T1000 (cell line): ENCODE results near the gene TGM3.

Experiments
- DNase-seq: peaks from one replicate; lab custom pipeline; 2025; ENCODE audit warnings: mixed read lengths; lab: John Stamatoyannopoulos, UW

The TGM3 gene

GRCh38 chr20:2283706-2284423, 11.9 kb upstream of the TGM3 start:
- DNase-seq = no peak

DNA sequence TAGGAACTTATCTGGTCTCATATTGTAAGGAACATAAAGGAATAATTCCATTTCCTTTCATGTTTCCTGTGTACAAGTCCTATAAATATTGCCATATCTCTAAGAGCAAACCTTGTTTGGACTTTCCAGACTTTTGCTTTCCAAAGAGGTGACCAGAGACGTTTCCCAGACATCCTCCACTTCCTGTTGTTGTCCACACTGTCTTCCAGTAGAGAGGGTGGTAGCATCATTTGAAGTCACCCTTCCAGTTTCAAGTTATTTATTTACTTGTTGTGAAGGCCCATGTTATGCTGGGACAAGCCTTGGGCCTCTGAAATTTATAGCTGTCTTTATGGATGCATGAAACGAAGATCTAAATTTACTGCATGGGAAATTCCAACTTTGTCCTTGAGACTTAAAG, 10.6 kb upstream of the TGM3 start:
- DNase-seq = no peak

- no peak for DNase-seq
These were observed 10.2 kb upstream of the TGM3 start for GRCh38 chr20:2285613-2286012.

DNA sequence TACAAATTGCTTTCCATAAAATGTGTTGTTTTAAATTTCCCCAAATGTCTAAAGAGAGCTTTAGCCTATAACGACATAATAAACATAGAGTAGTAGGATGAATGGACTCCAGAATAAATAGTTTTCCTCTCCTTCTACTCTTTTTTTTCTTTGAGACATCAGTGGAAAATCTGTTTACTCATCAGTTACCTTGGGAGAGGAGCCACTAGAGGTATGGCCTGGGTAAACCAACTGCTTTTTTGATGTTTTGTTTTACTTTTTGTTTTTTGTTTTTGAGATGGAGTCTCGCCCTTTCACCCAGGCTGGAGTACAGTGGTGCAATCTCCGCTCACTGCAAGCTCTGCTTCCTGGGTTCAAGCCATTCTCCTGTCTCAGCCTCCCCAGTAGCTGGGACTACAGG, 8.3 kb upstream of the TGM3 start:
- DNase-seq = no peak

- DNase-seq = no peak
These were observed 6.3 kb upstream of the TGM3 start for GRCh38 chr20:2289475-2289874.

GRCh38 chr20:2290486-2290885, 5.3 kb upstream of the TGM3 start:
- no peak for DNase-seq

DNA sequence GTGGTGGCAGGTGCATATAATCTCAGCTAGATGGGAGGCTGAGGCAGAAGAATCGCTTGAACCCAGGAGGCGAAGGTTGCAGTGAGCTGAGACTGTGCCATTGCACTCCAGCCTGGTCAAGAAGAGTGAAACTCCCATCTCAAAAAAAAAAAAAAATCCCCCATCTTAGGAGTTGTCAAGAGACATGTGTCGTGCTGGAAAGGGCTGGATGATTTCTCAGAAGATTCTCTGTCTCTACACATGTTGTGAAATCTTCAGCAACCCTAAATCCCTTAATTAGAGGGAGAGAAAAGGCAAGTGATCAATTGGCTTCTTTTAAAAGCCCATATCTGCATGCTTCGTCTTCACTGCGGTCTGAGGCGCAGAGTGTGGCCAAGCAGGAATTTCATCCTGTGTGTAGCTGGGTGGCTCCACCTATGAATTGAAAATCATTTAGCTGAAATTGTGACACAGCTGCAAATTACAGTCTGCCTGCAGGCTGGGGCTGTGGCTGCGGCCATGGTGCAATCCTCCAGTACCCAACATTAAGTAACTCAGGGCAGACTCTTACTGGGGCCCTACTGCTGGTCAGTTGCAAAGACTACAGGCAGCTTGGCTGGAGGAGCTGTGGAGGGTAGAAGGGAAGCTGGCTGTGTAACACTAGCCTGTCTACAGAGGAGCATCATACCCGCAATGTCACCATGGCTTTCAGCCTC, 3.2 kb upstream of the TGM3 start:
- no peak for DNase-seq

DNA sequence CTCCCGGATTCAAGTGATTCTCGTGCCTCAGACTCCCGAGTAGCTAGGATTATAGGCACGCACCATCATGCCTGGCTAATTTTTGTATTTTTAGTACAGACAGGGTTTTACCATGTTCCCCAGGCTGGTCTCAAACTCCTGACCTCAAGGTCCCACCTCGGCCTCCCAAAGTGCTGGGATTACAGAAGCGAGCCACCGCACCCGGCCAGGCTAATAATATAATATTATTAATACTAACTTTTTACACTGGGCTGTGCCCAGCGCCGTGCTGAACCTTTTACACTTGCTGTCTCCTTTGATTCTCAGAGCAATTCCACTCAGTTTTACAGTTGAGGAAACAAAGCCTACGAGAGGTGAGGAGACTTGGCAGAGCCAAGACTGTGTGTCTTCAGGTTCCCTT, 2.3 kb upstream of the TGM3 start:
- DNase-seq = no peak

- no peak for DNase-seq
These were observed 1.8 kb upstream of the TGM3 start for GRCh38 chr20:2293971-2294370.

DNA sequence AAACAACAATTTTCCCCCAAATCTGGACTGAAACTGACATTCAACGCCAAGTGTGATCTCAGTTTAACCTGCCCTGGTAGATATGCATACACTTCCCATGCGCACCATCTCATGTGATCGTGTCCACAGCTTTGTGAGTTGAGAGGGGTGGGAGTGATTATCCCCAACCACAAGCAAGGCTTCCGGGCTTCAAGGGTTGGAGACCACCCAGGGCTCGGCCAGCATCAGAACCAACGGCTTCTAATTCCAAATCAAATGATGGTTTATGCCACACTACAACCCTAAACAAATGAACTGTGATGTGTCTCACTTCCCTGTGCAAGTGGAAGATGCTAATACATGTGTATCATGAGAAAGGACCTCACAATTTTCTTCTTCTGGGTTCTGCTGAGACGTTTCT, 515 bp upstream of the TGM3 start:
- DNase-seq = no peak

- DNase-seq = no peak
These were observed 939 bp downstream of the TGM3 start for GRCh38 chr20:2296524-2297356.

GRCh38 chr20:2297357-2297728, 1.5 kb downstream of the TGM3 start:
- no peak for DNase-seq

GRCh38 chr20:2298116-2298515, 2.3 kb downstream of the TGM3 start:
- DNase-seq = no peak

GRCh38 chr20:2298701-2299100, 2.9 kb downstream of the TGM3 start:
- no peak for DNase-seq

- DNase-seq = no peak
These were observed 3.5 kb downstream of the TGM3 start for GRCh38 chr20:2299301-2299700.

DNA sequence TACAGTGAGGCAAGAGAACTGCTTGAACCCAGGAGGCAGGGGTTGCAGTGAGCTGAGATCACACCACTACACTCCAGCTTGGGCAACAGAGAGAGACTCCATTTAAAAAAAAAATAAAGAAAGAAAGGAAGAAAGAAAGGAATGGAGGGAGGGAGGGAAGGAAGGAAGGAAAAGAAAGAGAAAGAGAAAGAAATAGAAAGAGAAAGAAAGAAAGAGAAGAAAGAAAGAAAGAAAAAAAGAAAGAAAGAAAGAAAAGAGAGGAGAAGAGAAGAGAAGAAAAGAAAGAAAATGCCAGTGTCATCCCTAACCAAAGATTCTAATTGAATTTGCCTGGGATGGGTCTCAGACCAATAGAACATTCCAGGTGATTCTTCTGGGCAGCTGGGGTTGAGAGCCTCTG, 4.2 kb downstream of the TGM3 start:
- DNase-seq = no peak

DNA sequence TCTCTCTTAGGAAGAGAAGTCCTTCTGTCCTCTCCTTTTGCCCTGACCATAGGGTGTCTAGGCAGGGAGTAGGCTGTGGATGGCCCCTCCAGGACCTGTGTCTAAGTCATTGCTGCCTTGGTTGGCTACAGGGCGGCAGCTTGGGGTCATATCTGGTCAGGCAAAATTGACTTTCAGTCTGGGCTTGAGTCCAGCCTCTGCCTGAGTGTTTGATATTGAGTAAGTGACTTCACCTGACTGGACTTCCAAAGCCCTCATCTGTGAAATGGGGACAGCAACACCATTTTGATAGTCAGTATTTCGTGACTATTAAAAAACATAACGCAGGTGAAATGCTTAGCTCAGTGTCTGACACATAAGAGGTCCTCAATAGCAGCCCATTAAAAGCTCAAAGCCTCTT, 4.6 kb downstream of the TGM3 start:
- no peak for DNase-seq

GRCh38 chr20:2301164-2301622, 5.4 kb downstream of the TGM3 start:
- DNase-seq = no peak

- no peak for DNase-seq
These were observed 6.7 kb downstream of the TGM3 start for GRCh38 chr20:2302384-2303060.

DNA sequence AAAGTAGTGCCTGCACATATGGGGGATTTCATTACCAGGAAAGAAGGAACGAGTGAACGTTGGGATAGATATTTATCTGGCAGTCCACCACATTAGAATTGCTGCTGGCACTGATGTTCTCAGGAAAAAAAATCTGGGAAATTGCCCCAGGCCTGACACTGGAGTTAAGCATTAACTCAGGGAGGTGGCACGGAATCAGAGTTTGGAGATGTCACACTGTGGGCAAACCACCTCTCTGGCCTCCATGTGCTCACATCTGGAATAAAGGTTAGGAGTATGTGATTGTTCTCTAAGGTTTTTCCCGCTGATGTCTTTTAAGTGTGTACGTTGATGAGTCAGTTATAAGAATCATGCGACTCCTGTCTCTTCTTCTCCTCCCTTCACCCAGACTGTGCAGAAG, 7.9 kb downstream of the TGM3 start:
- DNase-seq = no peak

DNA sequence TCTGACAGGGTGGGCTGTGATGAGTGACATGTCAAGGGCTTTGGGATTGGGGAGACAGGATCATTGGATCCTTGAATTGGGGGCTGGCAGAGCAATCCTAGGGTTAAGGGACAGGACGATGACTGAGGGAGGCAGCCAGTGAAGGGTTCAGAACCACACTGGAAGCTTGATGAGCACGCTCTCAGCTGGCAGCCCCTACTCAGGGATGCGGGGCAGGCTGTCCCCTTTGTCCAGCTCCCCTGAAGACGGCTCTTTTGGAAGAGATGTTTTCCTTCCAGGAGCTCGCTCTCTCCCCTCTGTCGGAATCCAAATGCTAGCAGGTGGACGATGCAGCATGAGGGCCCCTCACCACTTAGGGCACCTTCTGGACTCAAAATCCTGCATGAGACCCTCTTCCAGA, 8.4 kb downstream of the TGM3 start:
- DNase-seq = no peak

DNA sequence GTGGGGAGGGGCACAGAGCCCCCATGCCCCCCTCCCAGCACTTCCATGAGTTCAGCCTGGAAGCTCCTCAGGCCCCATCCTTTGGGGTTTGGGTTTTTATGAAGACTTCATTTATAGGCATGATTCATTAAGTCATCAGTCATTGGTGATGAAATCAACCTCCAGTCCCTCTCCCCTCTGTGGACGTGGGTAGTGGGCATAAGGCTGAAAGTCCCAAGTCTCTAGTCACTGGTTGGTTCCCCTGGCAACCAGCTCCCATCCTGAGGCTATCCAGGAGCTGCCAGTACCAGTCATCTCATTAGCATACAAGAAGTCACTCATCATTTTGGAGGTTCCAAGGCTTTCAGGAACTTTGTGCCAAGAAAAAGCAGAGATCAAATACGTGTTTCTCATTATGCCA, 9.2 kb downstream of the TGM3 start:
- no peak for DNase-seq
